ENCODE measurements around the gene DSCAML1.

The DSCAML1 gene

GRCh38 chr11:117662255-117662654 is 134.8 kb downstream of the DSCAML1 start:
- no peaks in the 10 kb centered on the region for H3K36me3 Mint-ChIP-seq
- no peak for ATAC-seq
- no peak overlapping the region for H3K27ac Mint-ChIP-seq
- peaks cover 28% of the 10 kb centered on the region for H3K27me3 Mint-ChIP-seq
- H3K4me3 Mint-ChIP-seq: no peak overlapping the region
- no peaks in the 10 kb centered on the region for H3K9me3 Mint-ChIP-seq
- H3K4me1 Mint-ChIP-seq: no peaks in the 10 kb centered on the region

DNA sequence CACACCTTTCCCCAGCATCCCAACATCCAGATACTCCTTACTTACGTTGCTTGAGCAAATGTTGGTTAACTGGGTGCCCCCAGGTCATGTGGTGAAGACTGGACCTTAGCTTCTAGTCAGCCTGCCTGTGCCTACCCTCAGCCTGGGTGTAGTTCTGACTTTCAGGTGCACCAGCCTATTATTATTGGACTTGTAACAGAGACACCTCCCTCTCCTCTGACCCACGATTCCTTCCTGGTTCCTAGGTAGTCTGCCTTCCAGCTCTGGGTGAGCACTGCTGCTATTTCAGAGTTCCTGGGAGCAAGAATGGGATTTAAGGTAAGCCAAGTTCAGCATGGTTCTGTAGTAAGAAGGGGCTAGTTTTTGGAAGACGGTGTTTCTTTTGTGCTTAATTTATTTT is 138.2 kb downstream of the DSCAML1 start:
- no peak overlapping the region for H3K4me3 Mint-ChIP-seq
- H3K9me3 Mint-ChIP-seq: no peaks in the 10 kb centered on the region
- H3K27me3 Mint-ChIP-seq: peaks cover 11% of the 10 kb centered on the region
- H3K36me3 Mint-ChIP-seq: no peaks in the 10 kb centered on the region
- ATAC-seq: no peak
- no peaks in the 10 kb centered on the region for H3K4me1 Mint-ChIP-seq
- H3K27ac Mint-ChIP-seq: no peak overlapping the region

- Mint-ChIP-seq H3K27ac (no peak overlapping the region), H3K27me3 (peaks cover 9% of the 10 kb centered on the region), H3K9me3 (no peaks in the 10 kb centered on the region), H3K4me3 (no peak overlapping the region), H3K36me3 (no peaks in the 10 kb centered on the region), H3K4me1 (no peaks in the 10 kb centered on the region)
- ATAC-seq: no peak
These were observed 139.2 kb downstream of the DSCAML1 start for GRCh38 chr11:117657794-117658193.

- ATAC-seq: no peak
- Mint-ChIP-seq H3K4me3 (no peak overlapping the region), H3K9me3 (no peaks in the 10 kb centered on the region)
These were observed 142.4 kb downstream of the DSCAML1 start for GRCh38 chr11:117654281-117655255.

GRCh38 chr11:117652521-117652920 is 144.5 kb downstream of the DSCAML1 start:
- no peak for ATAC-seq
- H3K27ac Mint-ChIP-seq: no peak overlapping the region
- H3K27me3 Mint-ChIP-seq: peaks cover 8% of the 10 kb centered on the region
- no peaks in the 10 kb centered on the region for H3K9me3 Mint-ChIP-seq
- H3K4me1 Mint-ChIP-seq: no peaks in the 10 kb centered on the region
- H3K4me3 Mint-ChIP-seq: no peak overlapping the region
- no peaks in the 10 kb centered on the region for H3K36me3 Mint-ChIP-seq

More at GRCh38 chr11:117654281-117655255, 142.4 kb downstream of the DSCAML1 start:
- Mint-ChIP-seq H3K27ac (no peak overlapping the region), H3K4me1 (no peaks in the 10 kb centered on the region), H3K27me3 (peaks cover 8% of the 10 kb centered on the region), H3K36me3 (no peaks in the 10 kb centered on the region)

GRCh38 chr11:117649296-117650055 is 147.5 kb downstream of the DSCAML1 start:
- Mint-ChIP-seq H3K4me3 (no peak overlapping the region), H3K27ac (no peak overlapping the region), H3K27me3 (peaks cover 12% of the 10 kb centered on the region), H3K4me1 (no peaks in the 10 kb centered on the region), H3K36me3 (no peaks in the 10 kb centered on the region), H3K9me3 (no peaks in the 10 kb centered on the region)
- ATAC-seq: no peak

DNA sequence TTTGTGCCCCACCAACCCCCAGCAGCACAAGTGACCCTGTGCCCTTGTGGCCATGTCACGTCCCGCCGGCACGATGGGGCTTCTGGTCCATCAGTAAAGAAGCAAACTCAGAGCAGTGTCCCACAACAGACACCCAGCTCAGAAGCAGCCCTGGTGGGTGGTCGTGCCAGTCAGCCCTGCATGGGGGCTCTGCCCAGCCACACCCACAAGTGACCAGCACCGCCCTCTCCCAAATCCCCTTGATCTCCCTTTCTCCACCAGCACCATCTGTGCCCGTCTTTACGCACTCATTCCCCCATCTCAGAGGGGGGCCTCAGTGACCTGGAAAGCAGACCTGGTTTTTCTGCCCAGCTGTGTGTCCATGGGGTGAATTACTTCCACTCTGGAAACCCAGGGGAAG is 149.1 kb downstream of the DSCAML1 start:
- H3K4me3 Mint-ChIP-seq: no peak overlapping the region
- peaks cover 14% of the 10 kb centered on the region for H3K27me3 Mint-ChIP-seq
- H3K36me3 Mint-ChIP-seq: no peaks in the 10 kb centered on the region
- no peaks in the 10 kb centered on the region for H3K4me1 Mint-ChIP-seq
- no peak overlapping the region for H3K27ac Mint-ChIP-seq
- H3K9me3 Mint-ChIP-seq: no peaks in the 10 kb centered on the region
- peak; percentile 16 for ATAC-seq

- Mint-ChIP-seq H3K27me3 (peaks cover 14% of the 10 kb centered on the region), H3K9me3 (no peaks in the 10 kb centered on the region), H3K36me3 (no peaks in the 10 kb centered on the region), H3K4me3 (no peak overlapping the region), H3K4me1 (no peaks in the 10 kb centered on the region), H3K27ac (no peak overlapping the region)
- no peak for ATAC-seq
These were observed 149.8 kb downstream of the DSCAML1 start for GRCh38 chr11:117647207-117647606.

GRCh38 chr11:117646411-117646810 is 150.6 kb downstream of the DSCAML1 start:
- H3K27ac Mint-ChIP-seq: no peak overlapping the region
- no peaks in the 10 kb centered on the region for H3K4me1 Mint-ChIP-seq
- no peak overlapping the region for H3K4me3 Mint-ChIP-seq
- ATAC-seq: no peak
- peaks cover 14% of the 10 kb centered on the region for H3K27me3 Mint-ChIP-seq
- no peaks in the 10 kb centered on the region for H3K36me3 Mint-ChIP-seq
- H3K9me3 Mint-ChIP-seq: no peaks in the 10 kb centered on the region

DNA sequence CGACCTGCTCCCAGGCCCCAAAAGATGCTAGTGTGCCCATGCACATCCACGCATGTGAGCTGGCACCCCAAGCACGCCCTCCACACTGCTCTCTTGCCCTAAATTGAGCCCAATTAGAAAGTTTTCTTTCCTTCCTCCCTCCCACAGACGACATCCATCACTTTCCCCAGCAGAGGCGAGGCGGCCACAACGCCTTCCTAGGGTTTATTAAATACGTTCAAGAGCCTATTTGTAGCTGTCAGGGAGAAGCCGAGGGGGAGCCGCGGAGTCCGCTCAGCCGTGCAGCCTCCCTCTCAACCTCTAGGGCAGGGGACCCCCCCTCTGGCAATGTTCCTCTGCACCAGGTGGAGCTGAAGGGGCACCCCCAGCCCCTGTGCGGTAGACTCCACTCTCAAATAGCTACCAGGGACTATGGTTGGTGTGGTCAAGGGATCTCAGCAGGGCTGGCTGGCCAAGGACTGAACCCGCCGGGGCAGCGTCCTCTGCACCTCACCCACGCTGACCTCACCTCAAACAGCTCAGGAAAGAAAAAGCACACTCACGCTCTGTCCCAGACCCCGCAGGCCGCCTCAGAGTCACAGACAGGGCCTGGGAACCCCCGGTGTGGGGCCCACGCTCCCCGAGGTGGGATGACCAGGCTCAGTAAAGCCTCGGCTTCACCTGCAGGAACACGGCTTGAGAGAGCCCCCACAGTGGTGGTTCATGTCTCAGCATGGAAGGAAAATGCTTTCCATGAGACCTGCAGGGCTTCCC is 152.4 kb downstream of the DSCAML1 start:
- H3K4me3 Mint-ChIP-seq: no peak overlapping the region
- no peaks in the 10 kb centered on the region for H3K9me3 Mint-ChIP-seq
- no peak overlapping the region for H3K27ac Mint-ChIP-seq
- no peaks in the 10 kb centered on the region for H3K36me3 Mint-ChIP-seq
- no peak for ATAC-seq
- H3K27me3 Mint-ChIP-seq: peaks cover 30% of the 10 kb centered on the region
- no peaks in the 10 kb centered on the region for H3K4me1 Mint-ChIP-seq

DNA sequence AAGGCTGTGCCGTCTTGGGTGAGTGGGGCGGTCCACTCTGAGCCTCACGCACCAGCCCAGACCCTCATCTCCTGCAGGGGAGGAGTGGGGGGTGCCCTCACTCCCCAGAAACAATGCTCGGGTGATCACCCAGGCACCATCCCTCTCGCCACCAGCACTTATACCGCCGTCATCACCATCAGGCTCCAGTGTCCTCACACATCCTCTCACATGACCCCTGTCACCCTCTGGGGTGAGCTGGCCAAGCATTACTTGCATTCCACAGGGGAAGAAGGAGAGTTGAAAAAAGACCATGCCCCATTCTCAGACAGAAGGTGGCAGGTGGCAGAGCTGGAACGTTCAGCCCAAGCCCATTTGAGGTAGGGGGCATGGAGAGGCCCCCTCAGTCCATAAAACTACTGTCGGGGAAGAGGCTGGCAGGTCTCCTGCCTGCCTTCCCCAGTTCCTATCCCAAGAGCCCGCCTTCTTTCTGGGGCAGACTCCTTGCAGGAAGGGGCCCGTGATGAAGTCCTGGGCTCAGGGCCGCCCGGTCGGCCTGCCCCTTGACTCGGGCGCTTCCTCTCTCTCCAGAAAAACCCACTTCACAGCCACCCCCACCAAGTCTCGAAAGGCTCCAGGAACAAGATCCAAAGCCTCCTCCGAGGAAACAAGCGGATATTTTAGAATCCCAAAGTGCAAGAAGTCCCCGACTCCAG is 153.3 kb downstream of the DSCAML1 start:
- ATAC-seq: no peak
- no peak overlapping the region for H3K27ac Mint-ChIP-seq
- no peaks in the 10 kb centered on the region for H3K4me1 Mint-ChIP-seq
- no peaks in the 10 kb centered on the region for H3K36me3 Mint-ChIP-seq
- H3K27me3 Mint-ChIP-seq: peaks cover 36% of the 10 kb centered on the region
- H3K4me3 Mint-ChIP-seq: no peak overlapping the region
- H3K9me3 Mint-ChIP-seq: no peaks in the 10 kb centered on the region

GRCh38 chr11:117642835-117643234 is 154.2 kb downstream of the DSCAML1 start:
- no peak for ATAC-seq
- no peaks in the 10 kb centered on the region for H3K9me3 Mint-ChIP-seq
- no peaks in the 10 kb centered on the region for H3K36me3 Mint-ChIP-seq
- no peak overlapping the region for H3K27ac Mint-ChIP-seq
- H3K4me3 Mint-ChIP-seq: no peak overlapping the region
- no peaks in the 10 kb centered on the region for H3K4me1 Mint-ChIP-seq
- peaks cover 36% of the 10 kb centered on the region for H3K27me3 Mint-ChIP-seq

DNA sequence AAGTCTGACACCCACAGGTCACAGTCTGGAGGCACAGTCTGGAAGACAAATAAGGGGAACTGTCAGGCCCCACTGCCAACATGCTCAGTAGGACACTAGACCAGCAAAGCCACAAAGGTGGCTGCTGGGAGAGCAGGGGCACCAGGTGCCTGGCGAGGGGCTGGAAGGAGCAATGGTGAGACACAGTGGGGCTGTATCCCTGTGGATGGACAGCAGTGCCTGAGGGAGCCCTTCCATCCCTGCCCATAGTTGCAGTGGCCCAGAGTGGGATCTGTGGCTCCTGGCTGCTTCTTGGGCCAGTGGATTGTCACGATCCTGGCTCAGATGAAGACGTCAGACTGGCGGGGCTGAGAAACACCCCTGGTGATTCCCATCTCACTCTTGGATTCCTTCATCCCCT is 154.6 kb downstream of the DSCAML1 start:
- Mint-ChIP-seq H3K27ac (no peak overlapping the region), H3K4me3 (no peak overlapping the region), H3K36me3 (no peaks in the 10 kb centered on the region), H3K9me3 (no peaks in the 10 kb centered on the region), H3K4me1 (no peaks in the 10 kb centered on the region), H3K27me3 (peaks cover 36% of the 10 kb centered on the region)
- no peak for ATAC-seq

DNA sequence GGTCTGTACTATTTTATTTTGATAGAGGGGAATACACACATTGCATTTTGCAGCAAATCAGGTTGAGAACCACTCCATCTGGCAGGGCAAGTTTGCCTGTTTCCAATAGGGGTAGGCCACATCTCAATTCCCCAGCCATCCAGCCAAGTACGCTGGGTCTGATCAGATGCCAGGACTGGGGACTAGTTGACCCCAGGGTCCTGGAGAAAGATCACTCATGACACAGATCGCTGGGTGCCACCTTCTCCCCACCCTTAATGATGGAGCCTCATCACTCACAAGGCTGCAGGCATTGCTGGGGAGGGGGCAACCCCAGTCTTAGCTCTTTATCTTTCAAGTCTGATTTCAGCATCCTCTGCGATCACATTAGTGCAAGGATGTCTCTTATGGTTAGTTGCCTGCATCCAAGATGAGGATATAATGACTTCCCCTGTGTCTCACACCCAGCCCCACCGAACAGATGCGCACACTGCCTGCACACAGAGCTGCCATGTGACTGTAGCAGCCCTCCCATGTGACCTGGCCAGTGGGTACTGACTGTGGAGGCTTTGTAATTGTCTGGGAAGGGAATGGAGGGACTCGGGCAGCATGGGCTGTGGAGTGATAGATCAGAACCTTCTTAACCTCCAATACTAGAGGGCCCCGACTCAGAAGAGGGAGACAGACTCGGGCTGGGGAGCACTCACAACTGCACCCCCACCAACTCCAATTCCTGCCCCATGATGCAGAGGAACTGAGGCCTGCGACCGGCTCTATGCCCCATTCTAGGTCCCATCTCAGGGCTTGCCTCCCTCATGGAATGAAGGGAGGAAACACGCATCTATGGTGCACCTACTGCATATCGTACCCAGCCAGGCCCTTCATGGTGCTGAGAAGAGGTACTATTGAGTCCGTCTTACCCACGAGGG is 155.8 kb downstream of the DSCAML1 start:
- no peaks in the 10 kb centered on the region for H3K4me1 Mint-ChIP-seq
- H3K4me3 Mint-ChIP-seq: no peak overlapping the region

More for the DNA sequence above, 155.8 kb downstream of the DSCAML1 start:
- no peaks in the 10 kb centered on the region for H3K9me3 Mint-ChIP-seq
- ATAC-seq: no peak
- H3K27me3 Mint-ChIP-seq: peaks cover 36% of the 10 kb centered on the region
- H3K27ac Mint-ChIP-seq: no peak overlapping the region
- H3K36me3 Mint-ChIP-seq: no peaks in the 10 kb centered on the region
